K562 (cell line): ENCODE results near the gene ERP29. TPM values are rescaled to one million over a fixed set of nuclear protein-coding genes. Genes with fewer than 3 reads are reported as not detected.

Experiments used
- CBFB ChIP-seq: sonication (generic); formaldehyde crosslinking; IDR thresholded peaks from 2 replicates; pipeline ENCODE4 v1.4.0; 2020; ENCODE audit warnings: mild to moderate bottlenecking, missing genetic modification reagents
- CEBPZ ChIP-seq: fragments of 150-350 bp; IDR thresholded peaks from 2 replicates; pipeline ENCODE4 v1.6.1; 2014; ENCODE audit warnings: low read depth, mild to moderate bottlenecking, low read length, borderline replicate concordance
- CREB1 ChIP-seq, 2 experiments: sonication (generic) in 1 of 2; formaldehyde crosslinking in 1 of 2; IDR thresholded peaks; 2 replicates each; pipeline versions ENCODE4 v1.6.1 to v1.8.0; 2012 to 2022; ENCODE audit warnings: inconsistent platforms in 1 of 2, mild to moderate bottlenecking in 1 of 2, missing genetic modification reagents in 1 of 2, moderate library complexity in 1 of 2
- FOXJ2 ChIP-seq: fragments of 200-800 bp; sonication (Bioruptor generic); IDR thresholded peaks from 2 replicates; pipeline ENCODE4 v1.6.1; 2016; ENCODE audit warnings: missing genetic modification characterization, missing compliant biosample characterization
- FOXO4 ChIP-seq: fragments of 450-650 bp; formaldehyde crosslinking; IDR thresholded peaks from 2 replicates; pipeline ENCODE4 v1.4.0; 2020; ENCODE audit warnings: mild to moderate bottlenecking, moderate library complexity
- ID3 ChIP-seq, 2 experiments: fragments of 250-450 bp in 1 of 2; fragments of 450-650 bp in 1 of 2; sonication (Bioruptor Pico) in 1 of 2; IDR thresholded peaks; 2 replicates each; pipeline versions ENCODE4 v1.6.1 to v1.8.0; 2016 to 2021; ENCODE audit warnings: mild to moderate bottlenecking in 2 of 2, moderate library complexity in 2 of 2, missing compliant biosample characterization in 1 of 2, missing genetic modification characterization in 1 of 2
- KLF16 ChIP-seq: IDR thresholded peaks from 2 replicates; pipeline ENCODE4 v1.6.1; 2016; ENCODE audit warnings: antibody characterized with exemption
- MCM3 ChIP-seq: fragments of 450-650 bp; IDR thresholded peaks from 2 replicates; pipeline ENCODE4 v1.6.1; 2016
- NKRF ChIP-seq: fragments of 450-650 bp; IDR thresholded peaks from 2 replicates; pipeline ENCODE4 v1.6.1; 2016; ENCODE audit warnings: borderline replicate concordance
- PTBP1 ChIP-seq: fragments of 200-400 bp; formaldehyde crosslinking; IDR thresholded peaks from 2 replicates; pipeline ENCODE4 v1.6.1; 2017; ENCODE audit warnings: low read depth, low read length
- SPI1 ChIP-seq: IDR thresholded peaks from 2 replicates; pipeline ENCODE4 v1.6.1; 2011; ENCODE audit warnings: low read depth, low read length, control low read depth, borderline replicate concordance
- TCF7L2 ChIP-seq: fragments of 150-350 bp; IDR thresholded peaks from 2 replicates; pipeline ENCODE4 v1.6.1; 2016; ENCODE audit warnings: low read depth, mild to moderate bottlenecking, low read length, moderate library complexity
- TGIF2 ChIP-seq: sonication (generic); formaldehyde crosslinking; IDR thresholded peaks from 2 replicates; pipeline ENCODE4 v1.8.1; 2022; ENCODE audit warnings: mild to moderate bottlenecking, missing genetic modification reagents, moderate library complexity
- YBX1 ChIP-seq: fragments of 450-650 bp; IDR thresholded peaks from 2 replicates; pipeline ENCODE4 v1.7.1; 2016; ENCODE audit warnings: mild to moderate bottlenecking
- ZHX1 ChIP-seq: fragments of 150-350 bp; conservative IDR thresholded peaks from 2 replicates; pipeline ENCODE4 v1.6.1; 2014; ENCODE audit warnings: low read length
- ZNF408 ChIP-seq: fragments of 250-450 bp; sonication (Bioruptor Pico); IDR thresholded peaks from 2 replicates; pipeline ENCODE4 v1.4.0; 2020; ENCODE audit warnings: low read depth, mild to moderate bottlenecking, moderate library complexity
- ZNF583 ChIP-seq: fragments of 250-450 bp; sonication (Bioruptor Pico); IDR thresholded peaks from 2 replicates; pipeline ENCODE4 v1.4.0; 2020
- polyA plus RNA-seq, 8 experiments: library from polyadenylated mRNA; depleted of rRNA in 4 of 8; stranded (reverse) in 5 of 8; unstranded in 3 of 8; fragments of >200 nt; fragmentation: Nextera tagmentation in 2 of 8; fragmentation: Illumina TruSeq in 1 of 8; extraction: Ambion mirVana in 2 of 8; extraction: Trizol in 1 of 8; gene quantifications; 2 replicates each; pipeline versions ENCODE4 v1.2.1 to v1.2.3, GENCODE V29; 2011 to 2014; ENCODE audit warnings: inconsistent platforms in 1 of 8, missing spikeins in 1 of 8
- total RNA-seq, 7 experiments: library from RNA; depleted of rRNA in 6 of 7; stranded (reverse); fragments of >200 nt in 6 of 7; fragmentation: Illumina TruSeq in 2 of 7; extraction: Trizol in 2 of 7; gene quantifications; 2 replicates each; pipeline versions ENCODE4 v1.2.1 to v1.2.3, GENCODE V29; 2011 to 2021; ENCODE audit warnings: low replicate concordance in 1 of 7

ERP29 gene
- total and polyA plus RNA-seq, 9 of the 15 experiments (the other 6 are each of a cell fraction or from before 2014, with no cell fraction given) = 42.4 to 146 (median 111) TPM

GRCh38 chr12:112013601-112014402, 576 bp downstream of the ERP29 start (continued):
- 0 out of 2 replicates have a peak, but pooled peaks have one; percentile 9 for TF ChIP-seq FOXJ2 (tag)
- no peak for TF ChIP-seq CEBPZ
- no peak for TF ChIP-seq TCF7L2
- no peak for TF ChIP-seq SPI1
- no peak for TF ChIP-seq PTBP1
- no peak for TF ChIP-seq ZNF583 (CRISPR knock-in tag)
- no peak for TF ChIP-seq ID3 (CRISPR knock-in tag; IDR thresholded peaks at IDR 0.05)
- TF ChIP-seq ID3 (tag; IDR thresholded peaks at IDR 0.05) = no peak; the same call in 1 of the 2 replicates
- TF ChIP-seq ZNF408 (CRISPR knock-in tag) = no peak
- peak; percentile 33 for TF ChIP-seq CREB1 (IDR thresholded peaks at IDR 0.05)
- no peak; the same call in 1 of the 2 replicates for TF ChIP-seq CREB1 (CRISPR knock-in tag; IDR thresholded peaks at IDR 0.05)
- TF ChIP-seq KLF16 = no peak; the same call in 1 of the 2 replicates
- TF ChIP-seq MCM3 = no peak
- TF ChIP-seq ZHX1 = no peak
- no peak; the same call in 1 of the 2 replicates for TF ChIP-seq CBFB (CRISPR knock-in tag)
- no peak for TF ChIP-seq TGIF2 (CRISPR knock-in tag)
- TF ChIP-seq FOXO4 = no peak
- peak; percentile 47; the same call in 1 of the 2 replicates for TF ChIP-seq NKRF
- no peak for TF ChIP-seq YBX1
